ENCODE data around the gene AURKA.

AURKA gene

DNA sequence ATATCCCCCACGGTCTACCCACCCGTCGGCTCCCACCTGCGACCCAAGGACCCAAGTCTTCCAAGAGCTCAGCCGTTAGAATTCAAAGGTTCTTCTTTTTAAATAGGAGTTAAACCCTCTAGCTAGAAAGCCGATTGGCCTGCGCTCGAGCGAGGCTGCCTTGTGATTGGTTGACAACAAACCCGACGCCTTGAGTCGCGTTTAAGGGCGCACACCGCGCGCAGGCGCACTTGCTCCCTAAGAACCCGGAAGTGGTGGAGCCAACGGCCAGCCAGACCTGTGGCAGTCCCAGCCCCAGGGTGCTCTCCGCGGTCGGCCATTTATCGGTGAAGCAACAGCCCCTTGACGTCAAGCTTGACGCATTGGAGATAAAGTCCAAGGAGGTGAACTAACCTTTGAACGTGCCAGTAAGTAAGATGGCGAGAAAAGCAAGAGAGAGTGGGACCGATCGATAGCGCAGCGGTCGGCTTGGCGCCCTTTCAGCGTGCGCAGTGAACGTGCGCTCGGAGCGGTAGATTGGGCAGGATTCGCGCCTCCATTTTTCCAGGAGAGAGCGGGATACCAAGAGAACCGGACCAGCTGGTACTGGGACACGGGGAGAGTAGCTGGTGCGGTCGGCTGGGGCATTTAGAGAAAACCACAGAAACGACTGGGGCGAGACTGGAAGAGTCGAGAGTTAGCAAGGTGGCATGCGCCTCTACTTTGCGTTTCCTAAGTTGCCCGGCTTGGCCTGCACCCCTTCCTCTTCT lies at the start of gene AURKA, which contains the start of gene CSTF1:
AURKA (minus strand) TSS at position 84 of the 749 bp plus-strand sequence. CDS start 4,018 bp downstream, outside the sequence.
CSTF1 (plus strand) TSS at position 514 of the 749 bp plus-strand sequence. CDS start 2,908 bp downstream, outside the sequence.
- DNase-seq, result peak; percentile 100

DNA sequence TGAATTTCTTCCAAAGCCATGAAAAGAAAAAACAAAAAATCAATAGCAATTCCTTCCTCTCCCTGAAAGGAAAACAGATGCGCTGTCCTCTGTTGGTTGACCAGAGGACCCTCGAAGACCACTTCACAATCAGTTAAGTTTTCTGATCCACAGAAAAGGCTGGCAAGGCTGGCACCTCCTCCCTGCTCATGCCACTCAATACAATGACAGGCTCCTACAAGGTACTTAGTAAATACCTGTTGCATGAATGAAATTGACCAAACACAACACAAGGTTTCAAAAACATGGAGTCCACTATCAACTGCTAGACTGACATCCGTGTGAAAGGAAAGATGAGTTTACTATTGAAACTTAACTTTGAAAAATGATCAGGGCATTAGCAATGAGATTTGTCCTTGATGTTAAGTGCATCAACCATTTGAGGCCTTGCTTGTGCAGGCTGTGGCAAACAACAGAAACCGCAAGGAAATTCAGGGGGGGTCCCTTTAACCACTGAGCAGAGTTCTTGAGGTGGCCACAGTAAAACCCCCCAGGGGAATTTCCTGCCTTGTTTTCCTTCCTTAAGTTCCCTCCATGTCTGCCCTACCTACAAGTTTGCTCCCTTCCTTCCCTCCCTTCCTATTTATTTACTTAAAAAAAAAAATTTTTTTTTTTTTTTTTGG lies 48.5 kb upstream of the AURKA start:
- DNase-seq, result peak; percentile 63

DNA sequence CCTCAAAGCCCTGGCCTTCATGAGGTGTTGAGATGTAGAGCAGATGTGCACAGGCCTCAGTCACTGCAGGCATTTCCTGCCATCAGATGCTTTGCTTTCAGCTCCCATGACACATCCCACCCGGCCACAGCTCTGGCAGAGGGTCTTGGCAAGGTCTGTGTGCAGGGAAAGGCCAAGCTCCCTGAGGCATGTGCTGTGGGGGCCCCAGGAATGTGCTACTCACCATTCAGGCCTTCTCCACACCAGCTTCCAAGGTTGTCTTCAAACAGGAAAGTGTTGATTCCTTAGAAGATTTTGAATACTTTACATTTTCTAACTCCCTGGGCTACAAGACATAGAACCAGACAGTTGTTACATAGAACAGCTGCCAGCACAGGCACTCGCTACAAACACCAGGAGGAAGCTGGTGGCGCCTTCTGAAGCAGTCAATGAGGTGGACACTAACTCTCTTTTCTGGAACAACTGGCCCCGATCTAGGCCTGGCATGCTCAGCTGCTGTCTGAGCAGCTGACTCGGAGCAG lies 47.8 kb upstream of the AURKA start:
- DNase-seq, result peak; percentile 24

DNA sequence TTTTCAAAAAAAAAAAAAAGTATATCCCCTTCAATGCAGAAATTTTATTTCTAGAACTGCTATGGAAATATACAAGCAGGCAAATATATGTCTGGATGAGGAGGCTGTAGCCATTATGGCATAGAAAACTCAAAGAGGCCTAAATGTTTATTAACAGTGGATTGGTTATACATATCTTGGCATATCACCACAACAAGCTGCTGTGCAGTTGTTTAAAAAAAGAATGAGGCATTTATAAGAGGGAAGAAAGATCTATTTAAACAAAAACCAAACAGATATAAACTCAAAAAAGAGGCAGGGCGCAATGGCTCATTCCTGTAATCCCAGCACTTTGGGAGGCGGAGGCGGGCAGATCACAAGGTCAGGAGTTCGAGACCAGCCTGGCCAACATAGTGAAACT lies 46.3 kb upstream of the AURKA start:
- no peak for DNase-seq

- no peak for DNase-seq
These were observed 45.4 kb upstream of the AURKA start for GRCh38 chr20:56437196-56437960.

DNA sequence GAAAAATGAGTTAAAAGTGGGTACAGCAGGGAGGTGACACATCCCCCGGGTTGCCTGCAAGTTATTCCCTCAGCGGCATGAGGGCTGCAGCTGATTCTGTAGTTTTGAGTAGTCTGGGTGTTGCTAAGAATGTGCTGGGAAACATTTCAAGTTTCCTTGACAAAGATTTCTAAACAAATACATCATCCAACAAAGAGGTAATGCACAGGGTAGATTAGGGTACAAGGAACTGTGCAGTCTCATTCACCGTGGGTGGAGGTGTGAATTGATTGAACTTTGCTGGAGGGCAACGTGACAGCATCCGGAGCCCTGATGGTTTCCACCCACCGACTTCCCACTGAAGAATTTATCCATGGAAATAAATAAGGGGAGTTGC lies 41.9 kb upstream of the AURKA start:
- DNase-seq, result no peak

DNA sequence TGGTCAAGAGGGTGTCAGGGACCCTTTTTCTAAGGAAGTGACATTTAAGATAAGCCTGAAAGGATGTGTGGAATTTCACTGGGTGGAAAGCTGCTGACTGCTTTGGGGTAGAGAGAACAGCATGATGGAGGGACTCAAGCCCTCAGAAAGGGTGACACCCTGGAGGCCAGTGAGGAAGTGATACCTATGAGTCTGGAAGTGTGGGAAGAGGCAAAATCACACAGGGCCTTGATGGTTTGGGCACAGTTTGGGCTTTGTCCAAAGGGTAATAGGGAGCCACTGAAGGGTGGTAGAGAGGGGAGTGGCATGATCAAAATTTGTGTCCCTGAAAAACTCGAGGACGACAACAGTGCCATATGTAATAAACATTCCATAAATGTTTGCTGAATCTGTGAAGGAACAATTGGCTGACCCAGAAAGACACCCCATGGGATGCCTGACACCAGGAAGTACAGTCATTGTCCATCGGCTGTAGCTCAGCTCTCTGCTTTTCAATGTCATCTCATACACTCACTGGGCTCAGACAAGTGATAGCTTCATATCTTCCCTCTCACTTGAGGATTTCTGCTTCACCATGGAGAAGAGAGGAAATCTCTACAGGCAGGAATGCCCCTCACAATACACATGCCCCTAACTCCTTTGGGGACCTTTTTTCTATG lies 41.3 kb upstream of the AURKA start:
- DNase-seq, result no peak

DNA sequence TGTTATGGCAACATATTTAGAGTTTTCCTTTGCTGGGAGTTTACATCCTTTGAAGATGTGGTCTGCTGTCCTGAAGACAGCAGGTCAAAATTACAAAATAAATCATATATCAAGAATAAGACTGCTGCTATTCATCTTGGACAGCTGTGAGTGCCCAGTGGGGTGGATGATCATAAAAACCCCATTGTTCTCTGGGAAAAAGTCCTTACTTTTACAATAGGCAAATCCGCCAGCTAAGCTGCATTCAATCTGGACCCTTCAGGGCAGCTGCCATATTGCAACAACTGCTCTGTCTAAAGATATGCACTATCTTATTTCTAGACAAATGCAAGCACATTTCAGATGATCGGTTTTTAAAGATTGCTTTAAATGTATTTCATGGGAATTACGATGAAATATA lies 39.5 kb upstream of the AURKA start:
- no peak for DNase-seq

GRCh38 chr20:56430957-56431356 lies 38.9 kb upstream of the AURKA start:
- DNase-seq, result no peak

DNA sequence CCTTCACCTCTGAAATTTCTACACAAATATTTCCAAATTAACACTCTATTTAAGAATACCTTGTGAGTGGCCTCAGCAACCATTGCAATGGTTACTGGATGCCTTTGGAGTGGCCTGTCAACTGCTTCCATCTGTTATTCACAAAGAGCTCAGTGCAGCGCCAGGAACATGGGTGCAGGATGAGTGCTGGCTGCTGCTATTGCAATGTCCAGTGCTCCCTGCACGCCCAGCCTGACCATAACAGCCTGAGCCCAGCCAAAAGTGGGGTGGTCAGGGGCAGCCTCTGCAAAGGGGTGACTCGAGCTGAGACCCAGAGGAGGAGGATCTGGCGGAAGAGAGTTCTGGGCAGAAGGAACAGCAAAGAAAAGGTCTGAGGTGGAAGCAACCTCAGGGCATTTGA lies 38.4 kb upstream of the AURKA start:
- no peak for DNase-seq

DNA sequence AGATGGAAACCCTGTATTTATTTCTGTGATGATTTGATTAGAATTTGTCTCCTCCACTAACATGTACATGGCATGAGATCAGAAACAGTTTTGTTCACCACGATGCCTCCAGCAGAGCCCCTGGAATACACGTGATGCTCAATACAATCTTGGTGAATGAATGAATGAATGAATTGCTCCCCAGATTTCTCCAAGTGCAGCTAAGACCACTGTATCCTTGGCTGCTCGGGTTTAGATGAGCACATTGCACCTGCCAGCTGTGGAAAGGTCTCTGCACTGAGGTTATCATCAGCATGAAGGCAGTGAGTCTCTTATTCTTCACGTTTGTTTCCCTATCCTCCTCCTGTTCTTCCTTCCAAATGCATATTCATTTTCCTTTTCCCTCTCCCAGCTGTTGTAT lies 37.9 kb upstream of the AURKA start:
- DNase-seq, result no peak

DNA sequence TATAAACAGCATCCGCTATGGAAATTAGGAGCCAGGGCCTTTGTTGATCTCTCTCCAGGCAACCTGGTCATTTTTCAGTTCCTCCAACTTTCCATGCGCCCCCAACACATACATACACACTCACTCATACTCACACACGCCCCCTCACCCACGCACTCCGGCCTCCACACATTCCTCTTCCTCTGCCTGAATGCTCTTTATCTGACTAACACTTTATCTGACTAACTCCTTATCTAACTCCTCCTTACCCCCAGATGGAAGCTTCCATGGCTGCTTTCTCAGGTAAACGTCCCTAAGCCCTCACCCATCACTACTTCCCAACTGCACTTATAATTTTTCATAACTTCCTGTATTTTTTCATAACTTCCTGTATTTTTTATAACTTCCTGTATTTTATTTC lies 37.5 kb upstream of the AURKA start:
- peak; percentile 55 for DNase-seq

DNA sequence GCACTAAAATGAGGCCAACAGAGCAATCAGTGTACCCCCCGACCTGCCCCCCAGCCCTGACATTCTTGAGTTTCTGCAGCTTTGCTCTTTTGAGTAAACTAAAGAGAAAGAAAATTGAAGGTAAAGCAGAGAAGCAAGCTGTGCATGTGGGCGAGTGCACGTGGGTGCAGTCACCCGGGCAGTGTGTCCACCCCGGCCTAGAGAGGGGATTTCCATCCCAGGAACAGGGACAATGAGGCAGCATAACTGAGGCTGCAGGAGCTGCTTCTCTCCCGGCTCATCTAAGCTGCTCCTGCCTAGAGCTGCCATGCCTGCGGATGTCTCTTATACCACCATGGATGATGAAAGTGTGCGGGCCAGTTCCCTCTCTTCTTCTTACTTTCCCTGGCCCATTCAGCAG lies 36.9 kb upstream of the AURKA start:
- DNase-seq, result no peak

GRCh38 chr20:56428410-56428809 lies 36.4 kb upstream of the AURKA start:
- DNase-seq, result no peak

- DNase-seq, result no peak
These were observed 35.8 kb upstream of the AURKA start for GRCh38 chr20:56427797-56428196.

DNA sequence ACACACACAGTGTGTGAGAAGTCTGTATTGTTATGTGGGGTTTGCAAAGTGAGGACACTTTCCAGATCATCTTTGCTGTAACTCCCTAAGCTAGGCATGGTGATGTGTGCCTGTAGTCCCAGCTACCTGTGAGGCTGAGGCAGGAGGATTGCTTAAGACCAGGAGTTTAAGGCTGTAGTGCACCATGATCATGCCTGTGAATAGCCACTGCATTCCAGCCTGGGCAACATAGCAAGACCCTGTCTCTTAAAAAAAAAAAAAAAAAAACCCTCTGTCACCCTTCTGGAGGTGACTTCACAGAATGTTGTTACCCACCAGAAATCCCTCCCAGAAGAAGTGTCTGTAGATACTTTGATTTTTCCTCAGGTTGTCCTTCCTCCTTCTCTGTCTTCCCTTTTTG lies 34.9 kb upstream of the AURKA start:
- DNase-seq, result no peak

- DNase-seq, result no peak
These were observed 34.0 kb upstream of the AURKA start for GRCh38 chr20:56426026-56426425.

- no peak for DNase-seq
These were observed 32.9 kb upstream of the AURKA start for GRCh38 chr20:56424931-56425330.

GRCh38 chr20:56423886-56424285 lies 31.9 kb upstream of the AURKA start:
- no peak for DNase-seq

- DNase-seq, result no peak
These were observed 31.2 kb upstream of the AURKA start for GRCh38 chr20:56423211-56423610.

GRCh38 chr20:56422824-56423189 lies 30.8 kb upstream of the AURKA start:
- no peak for DNase-seq

GRCh38 chr20:56422076-56422823 lies 30.2 kb upstream of the AURKA start:
- no peak for DNase-seq
